T follicular helper cell (primary cell): ENCODE data around the gene NSRP1.
"Not testable (repeated sequence)": the region's sequence is repeated elsewhere in the genome, so short reads cannot be mapped to it uniquely, and the experiment has no call there.

Experiments used
- DNase-seq: peaks from one replicate; pipeline ENCODE4 v3.0.0-alpha.2; 2020; ENCODE audit warnings: low read depth

Gene NSRP1

GRCh38 chr17:30118635-30119034 is 2.0 kb downstream of the NSRP1 start:
- DNase-seq, result not testable (repeated sequence)

- no peak for DNase-seq
Observed at GRCh38 chr17:30124273-30124796, 7.7 kb downstream of the NSRP1 start.

GRCh38 chr17:30130121-30130520 is 13.5 kb downstream of the NSRP1 start:
- no peak for DNase-seq

- no peak for DNase-seq
Observed at GRCh38 chr17:30132615-30133014, 16.0 kb downstream of the NSRP1 start.

GRCh38 chr17:30133197-30133596 is 16.6 kb downstream of the NSRP1 start:
- DNase-seq, result no peak

- DNase-seq, result no peak
Observed at GRCh38 chr17:30134551-30134950, 17.9 kb downstream of the NSRP1 start.

GRCh38 chr17:30137158-30137557 is 20.5 kb downstream of the NSRP1 start:
- no peak for DNase-seq

GRCh38 chr17:30147860-30148259 is 31.2 kb downstream of the NSRP1 start:
- DNase-seq, result not testable (repeated sequence)

GRCh38 chr17:30148376-30148775 is 31.8 kb downstream of the NSRP1 start:
- DNase-seq, result no peak

GRCh38 chr17:30151471-30151870 is 34.9 kb downstream of the NSRP1 start:
- no peak for DNase-seq

- no peak for DNase-seq
Observed at GRCh38 chr17:30153463-30153862, 36.8 kb downstream of the NSRP1 start.

- DNase-seq, result no peak
Observed at GRCh38 chr17:30155389-30155788, 38.8 kb downstream of the NSRP1 start.

GRCh38 chr17:30158896-30159625 is 42.4 kb downstream of the NSRP1 start:
- no peak for DNase-seq

GRCh38 chr17:30160419-30161172 is 44.0 kb downstream of the NSRP1 start:
- DNase-seq, result no peak

GRCh38 chr17:30161601-30162000 is 45.0 kb downstream of the NSRP1 start:
- DNase-seq, result no peak

- DNase-seq, result no peak
Observed at GRCh38 chr17:30164531-30164930, 47.9 kb downstream of the NSRP1 start.

GRCh38 chr17:30165147-30165546 is 48.5 kb downstream of the NSRP1 start:
- DNase-seq, result no peak

- DNase-seq, result no peak
Observed at GRCh38 chr17:30165960-30166359, 49.3 kb downstream of the NSRP1 start.

GRCh38 chr17:30170415-30170987 is 53.9 kb downstream of the NSRP1 start:
- no peak for DNase-seq

- no peak for DNase-seq
Observed at GRCh38 chr17:30172560-30172959, 55.9 kb downstream of the NSRP1 start.

GRCh38 chr17:30173649-30174048 is 57.0 kb downstream of the NSRP1 start:
- DNase-seq, result no peak

GRCh38 chr17:30174556-30174955 is 57.9 kb downstream of the NSRP1 start:
- no peak for DNase-seq

GRCh38 chr17:30176855-30177254 is 60.2 kb downstream of the NSRP1 start:
- DNase-seq, result no peak
